ENCODE results near the gene CHI3L1. TPM values are rescaled to one million over a fixed set of nuclear protein-coding genes. Genes with fewer than 3 reads are reported as not detected.

Gene CHI3L1
- total and polyA plus RNA-seq, 10 of the 15 experiments (the other 5 are each of a cell fraction or from before 2014, with no cell fraction given), result 0.10 to 1.7 (median 0.39) TPM

GRCh38 chr1:203161175-203161574 is 25.3 kb downstream of the CHI3L1 start:
- in situ Hi-C loops (cut with MboI) (no loop called here), intact Hi-C loops (cut with micrococcal nuclease; ENCODE audit: unreplicated experiment) (no loop called here)
- SMC1A ChIA-PET (ENCODE audit: uncharacterized antibody, unreplicated experiment), result interaction anchor here (1.0 to 1.9 kb wide), 2 partner anchors 11 to 55 kb away, joined by 3 to 7 read pairs; no protein-coding TSS in a partner anchor
- TF ChIP-seq ATF7 (IDR thresholded peaks at IDR 0.05; ENCODE audit: low read depth) (no peak), CBX5 (IDR thresholded peaks at IDR 0.05; ENCODE audit: low read depth) (no peak), MAX (IDR thresholded peaks at IDR 0.05; ENCODE audit: low read depth, low read length) (no peak), ZZZ3 (IDR thresholded peaks at IDR 0.05; ENCODE audit: control insufficient read depth, insufficient read length, low read depth) (no peak), NRF1 (conservative IDR thresholded peaks at IDR 0.05; ENCODE audit: low read depth, low read length) (no peak), YY1 (IDR thresholded peaks at IDR 0.05; ENCODE audit: low read depth, low read length) (no peak), PAX5 (IDR thresholded peaks at IDR 0.05; ENCODE audit: borderline replicate concordance, low read depth, low read length) (no peak), STAT1 (conservative IDR thresholded peaks at IDR 0.05) (no peak), CREB1 (IDR thresholded peaks at IDR 0.05; ENCODE audit: low read depth) (no peak)
- no peaks in the 10 kb centered on the region for H3K79me2 ChIP-seq (ENCODE audit: control insufficient read depth, insufficient read depth, low read length)
- H3K4me1 ChIP-seq (ENCODE audit: control insufficient read depth, insufficient read depth, low read length), result no peaks in the 10 kb centered on the region
- no peak overlapping the region for H3K27ac ChIP-seq (ENCODE audit: control insufficient read depth, insufficient read depth)
- POLR2A ChIA-PET, result no interaction called here
- H3K9me3 ChIP-seq (replicated peaks; ENCODE audit: control insufficient read depth, insufficient read depth, low read length), result no peaks in the 10 kb centered on the region
- no peak for ATAC-seq
- H3K4me3 ChIP-seq, result no peak overlapping the region
- RAD21 ChIA-PET (ENCODE audit: unreplicated experiment), result no interaction called here
- H3K9ac ChIP-seq (ENCODE audit: control insufficient read depth, insufficient read depth, low read length), result no peak overlapping the region
- no peak overlapping the region for H2AFZ ChIP-seq (ENCODE audit: control insufficient read depth, low read depth, low read length)
- no peak for DNase-seq (ENCODE audit: low read depth, low spot score)
- H3K4me2 ChIP-seq (ENCODE audit: control insufficient read depth, insufficient read depth), result no peak overlapping the region
- BruUV-seq (replicated peaks), result no TSS peak
- H4K20me1 ChIP-seq (ENCODE audit: control insufficient read depth, insufficient read depth), result no peaks in the 10 kb centered on the region
- peaks cover 0 to 8% of the 10 kb centered on the region in 2 experiments; a peak in 3 of 4 replicates for H3K27me3 ChIP-seq (replicated peaks in 1 of 2; ENCODE audit: control insufficient read depth in 2 of 2, insufficient read depth in 2 of 2, low read length in 1 of 2)
- no peak for FAIRE-seq
- CTCF ChIA-PET, result interaction anchor here (1.0 to 2.8 kb wide), 4 partner anchors 11 to 120 kb away, joined by 3 to 16 read pairs (median 9); no protein-coding TSS in a partner anchor
- no peaks in the 10 kb centered on the region for H3K36me3 ChIP-seq (ENCODE audit: control insufficient read depth in 2 of 2, insufficient read depth in 2 of 2, low read length in 1 of 2)
- WGBS (ENCODE audit: insufficient coverage, insufficient replicate concordance, low lambda C conversion rate, missing lambda C conversion rate), result under 1% methylated on average over 6 of the region's 6 CpGs

- TF ChIP-seq MTA3 (IDR thresholded peaks at IDR 0.05; ENCODE audit: borderline replicate concordance, low read length) (no peak), REST (IDR thresholded peaks at IDR 0.05; ENCODE audit: low read depth, low read length) (no peak), SMC3 (IDR thresholded peaks at IDR 0.05; ENCODE audit: borderline replicate concordance, low read length) (no peak), NRF1 (conservative IDR thresholded peaks at IDR 0.05; ENCODE audit: low read depth, low read length) (no peak), ATF7 (IDR thresholded peaks at IDR 0.05; ENCODE audit: low read depth) (no peak), ZZZ3 (IDR thresholded peaks at IDR 0.05; ENCODE audit: control insufficient read depth, insufficient read length, low read depth) (no peak), SIN3A (IDR thresholded peaks at IDR 0.05; ENCODE audit: low read depth, low read length) (no peak), SMAD5 (IDR thresholded peaks at IDR 0.05; ENCODE audit: low read depth) (no peak), ZBED1 (IDR thresholded peaks at IDR 0.05; ENCODE audit: borderline replicate concordance) (no peak), TBL1XR1 (IDR thresholded peaks at IDR 0.05; ENCODE audit: low read depth, low read length) (no peak), ZNF24 (IDR thresholded peaks at IDR 0.05) (no peak)
- H3K27me3 ChIP-seq (replicated peaks in 1 of 2; ENCODE audit: control insufficient read depth in 2 of 2, insufficient read depth in 2 of 2, low read length in 1 of 2), result peaks cover 0 to 8% of the 10 kb centered on the region in 2 experiments; a peak in 3 of 4 replicates
- H3K4me2 ChIP-seq (ENCODE audit: control insufficient read depth, insufficient read depth), result no peak overlapping the region
- ChIA-PET RAD21 (ENCODE audit: unreplicated experiment) (no interaction called here), POLR2A (no interaction called here), CTCF (no interaction called here), SMC1A (ENCODE audit: uncharacterized antibody, unreplicated experiment) (no interaction called here)
- 0% methylated on average over 1 of the region's 1 CpG for WGBS (ENCODE audit: insufficient coverage, insufficient replicate concordance, low lambda C conversion rate, missing lambda C conversion rate)
- FAIRE-seq (no peak), ATAC-seq (no peak), DNase-seq (ENCODE audit: low read depth, low spot score) (no peak)
- no TSS peak for BruUV-seq (replicated peaks)
- no peak overlapping the region for H3K27ac ChIP-seq (ENCODE audit: control insufficient read depth, insufficient read depth)
- intact Hi-C loops (cut with micrococcal nuclease; ENCODE audit: unreplicated experiment), result no loop called here
- H4K20me1 ChIP-seq (ENCODE audit: control insufficient read depth, insufficient read depth), result no peaks in the 10 kb centered on the region
- no peak overlapping the region for H3K4me3 ChIP-seq
- H2AFZ ChIP-seq (ENCODE audit: control insufficient read depth, low read depth, low read length), result no peak overlapping the region
- in situ Hi-C loops (cut with MboI), result no loop called here
- no peaks in the 10 kb centered on the region for H3K9me3 ChIP-seq (replicated peaks; ENCODE audit: control insufficient read depth, insufficient read depth, low read length)
- H3K79me2 ChIP-seq (ENCODE audit: control insufficient read depth, insufficient read depth, low read length), result no peaks in the 10 kb centered on the region
- no peak overlapping the region for H3K9ac ChIP-seq (ENCODE audit: control insufficient read depth, insufficient read depth, low read length)
- H3K36me3 ChIP-seq (ENCODE audit: control insufficient read depth in 2 of 2, insufficient read depth in 2 of 2, low read length in 1 of 2), result no peaks in the 10 kb centered on the region
- H3K4me1 ChIP-seq (ENCODE audit: control insufficient read depth, insufficient read depth, low read length), result no peaks in the 10 kb centered on the region
Observed at GRCh38 chr1:203159844-203160243, 26.7 kb downstream of the CHI3L1 start.

All from GM12878 (cell line).